ENCODE measurements around the gene KRT71. TPM values are rescaled to one million over a fixed set of nuclear protein-coding genes. Genes with fewer than 3 reads are reported as not detected.
A peak's percentile ranks its signal among the peaks of the same experiment; 100 is the strongest.

Gene KRT71
- total RNA-seq, 1 donor from 2014 or later: not detected

- no peak overlapping the region for H3K4me3 Mint-ChIP-seq
- H3K9ac ChIP-seq: no peak overlapping the region
- TF ChIP-seq CTCF (IDR thresholded peaks at IDR 0.05) (peak; percentile 16), EZH2 (IDR thresholded peaks at IDR 0.05) (no peak)
- H3K4me1 ChIP-seq: peaks cover 3% of the 10 kb centered on the region
- no peak overlapping the region for H3K4me3 ChIP-seq
- no peak overlapping the region for H2AFZ ChIP-seq (replicated peaks)
- no peaks in the 10 kb centered on the region for H3K27me3 ChIP-seq
- H3K27ac Mint-ChIP-seq: no peak overlapping the region
- H3K27ac ChIP-seq: no peak overlapping the region
- H3K4me2 ChIP-seq: no peak overlapping the region
- H3K9me3 Mint-ChIP-seq: peaks cover 3% of the 10 kb centered on the region
- no peaks in the 10 kb centered on the region for H3F3A ChIP-seq (ENCODE audit: low read depth)
- no peaks in the 10 kb centered on the region for H4K20me1 ChIP-seq (ENCODE audit: low read depth)
- peaks cover 2% of the 10 kb centered on the region for H3K4me1 Mint-ChIP-seq
- H3K27me3 Mint-ChIP-seq (ENCODE audit: insufficient read depth, low read depth): peaks cover 15% of the 10 kb centered on the region
- H3K79me2 ChIP-seq (ENCODE audit: low read depth): no peaks in the 10 kb centered on the region
- H3K36me3 Mint-ChIP-seq: no peaks in the 10 kb centered on the region
- DNase-seq (ENCODE audit: low spot score): no peak
- H3K9me3 ChIP-seq (ENCODE audit: low read depth): no peaks in the 10 kb centered on the region
- H3K36me3 ChIP-seq: no peaks in the 10 kb centered on the region
Observed at GRCh38 chr12:52587563-52587962, 34.6 kb upstream of the KRT71 start.

- Histone ChIP-seq H3K4me1 (peaks cover 4% of the 10 kb centered on the region), H3K79me2 (ENCODE audit: low read depth) (no peaks in the 10 kb centered on the region), H3K9ac (no peak overlapping the region), H3K36me3 (no peaks in the 10 kb centered on the region), H4K20me1 (ENCODE audit: low read depth) (no peaks in the 10 kb centered on the region), H2AFZ (replicated peaks) (no peak overlapping the region), H3K27ac (no peak overlapping the region), H3K4me3 (no peak overlapping the region), H3K4me2 (no peak overlapping the region), H3K27me3 (no peaks in the 10 kb centered on the region), H3K9me3 (ENCODE audit: low read depth) (no peaks in the 10 kb centered on the region), H3F3A (ENCODE audit: low read depth) (no peaks in the 10 kb centered on the region)
- TF ChIP-seq EZH2 (IDR thresholded peaks at IDR 0.05) (no peak), CTCF (IDR thresholded peaks at IDR 0.05) (no peak), EZH2phosphoT487 (IDR thresholded peaks at IDR 0.05) (no peak)
- H3K4me1 Mint-ChIP-seq: peaks cover 2% of the 10 kb centered on the region
- H3K27ac Mint-ChIP-seq: no peak overlapping the region
- peaks cover 11% of the 10 kb centered on the region for H3K27me3 Mint-ChIP-seq (ENCODE audit: insufficient read depth, low read depth)
- H3K4me3 Mint-ChIP-seq: no peak overlapping the region
- H3K9me3 Mint-ChIP-seq: no peaks in the 10 kb centered on the region
- H3K36me3 Mint-ChIP-seq: no peaks in the 10 kb centered on the region
- DNase-seq (ENCODE audit: low spot score): no peak
Observed at GRCh38 chr12:52585946-52586345, 33.0 kb upstream of the KRT71 start.

- no peak overlapping the region for H3K4me3 Mint-ChIP-seq
- no peaks in the 10 kb centered on the region for H3K36me3 Mint-ChIP-seq
Observed at GRCh38 chr12:52585066-52585465, 32.1 kb upstream of the KRT71 start.

More at GRCh38 chr12:52585066-52585465, 32.1 kb upstream of the KRT71 start:
- Histone ChIP-seq H2AFZ (replicated peaks) (no peak overlapping the region), H3K4me2 (no peak overlapping the region), H3K4me3 (no peak overlapping the region), H3F3A (ENCODE audit: low read depth) (no peaks in the 10 kb centered on the region), H3K36me3 (no peaks in the 10 kb centered on the region), H3K27ac (no peak overlapping the region), H3K9ac (no peak overlapping the region), H3K4me1 (peaks cover 4% of the 10 kb centered on the region), H3K9me3 (ENCODE audit: low read depth) (no peaks in the 10 kb centered on the region), H3K27me3 (no peaks in the 10 kb centered on the region), H4K20me1 (ENCODE audit: low read depth) (no peaks in the 10 kb centered on the region), H3K79me2 (ENCODE audit: low read depth) (no peaks in the 10 kb centered on the region)
- H3K9me3 Mint-ChIP-seq: no peaks in the 10 kb centered on the region
- no peak for DNase-seq (ENCODE audit: low spot score)
- no peak for TF ChIP-seq EZH2 (IDR thresholded peaks at IDR 0.05)
- no peak for TF ChIP-seq CTCF (IDR thresholded peaks at IDR 0.05)
- TF ChIP-seq EZH2phosphoT487 (IDR thresholded peaks at IDR 0.05): no peak
- peaks cover 2% of the 10 kb centered on the region for H3K4me1 Mint-ChIP-seq
- no peak overlapping the region for H3K27ac Mint-ChIP-seq
- H3K27me3 Mint-ChIP-seq (ENCODE audit: insufficient read depth, low read depth): peaks cover 11% of the 10 kb centered on the region

Data from neural progenitor cell (in vitro differentiated cells).